Measurements from ENCODE around the gene CXCR3. TPM values are rescaled to one million over a fixed set of nuclear protein-coding genes. Genes with fewer than 3 reads are reported as not detected.

The CXCR3 gene
- total RNA-seq, 1 donor from 2014 or later: 35.2 TPM

GRCh38 chrX:71627588-71628404 is 9.5 kb upstream of the CXCR3 start:
- DNase-seq: no peak
- Mint-ChIP-seq H3K36me3 (ENCODE audit: low read depth) (peaks cover 1% of the 10 kb centered on the region), H3K4me1 (peaks cover 18% of the 10 kb centered on the region), H3K27me3 (no peaks in the 10 kb centered on the region), H3K4me3 (no peak overlapping the region), H3K9me3 (no peaks in the 10 kb centered on the region), H3K27ac (no peak overlapping the region)
- intact Hi-C loops (cut with micrococcal nuclease): no loop called here

GRCh38 chrX:71626576-71626975 is 8.3 kb upstream of the CXCR3 start:
- no peak for DNase-seq
- intact Hi-C loops (cut with micrococcal nuclease): no loop called here
- Mint-ChIP-seq H3K36me3 (ENCODE audit: low read depth) (peaks cover 1% of the 10 kb centered on the region), H3K4me1 (peaks cover 30% of the 10 kb centered on the region), H3K27ac (no peak overlapping the region), H3K9me3 (no peaks in the 10 kb centered on the region), H3K27me3 (no peaks in the 10 kb centered on the region), H3K4me3 (no peak overlapping the region)

GRCh38 chrX:71625471-71625870 is 7.2 kb upstream of the CXCR3 start:
- no peaks in the 10 kb centered on the region for H3K27me3 Mint-ChIP-seq
- intact Hi-C loops (cut with micrococcal nuclease): no loop called here
- H3K27ac Mint-ChIP-seq: no peak overlapping the region
- H3K4me1 Mint-ChIP-seq: peaks cover 35% of the 10 kb centered on the region
- peaks cover 1% of the 10 kb centered on the region for H3K36me3 Mint-ChIP-seq (ENCODE audit: low read depth)
- H3K9me3 Mint-ChIP-seq: no peaks in the 10 kb centered on the region
- H3K4me3 Mint-ChIP-seq: no peak overlapping the region
- DNase-seq: no peak

DNA sequence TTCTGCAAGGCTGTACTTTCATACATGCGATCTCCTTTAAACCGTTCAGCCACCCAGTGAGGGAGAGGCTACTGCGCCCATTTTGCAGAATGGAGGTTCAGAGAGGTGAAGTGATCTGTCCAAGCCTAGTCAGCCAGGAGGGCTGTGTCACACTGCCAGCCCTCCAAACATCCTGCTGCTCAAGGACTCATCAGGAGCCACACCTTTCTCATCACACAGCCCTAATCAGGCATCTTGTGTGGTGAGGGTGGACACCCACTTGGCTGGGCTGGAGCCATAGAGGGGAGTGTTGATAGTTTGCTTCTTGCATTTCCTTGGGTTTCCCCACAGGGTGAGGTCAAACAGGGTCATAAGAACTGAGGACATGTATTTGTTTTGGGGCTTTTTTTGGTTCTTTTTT is 5.4 kb upstream of the CXCR3 start:
- Mint-ChIP-seq H3K4me1 (peaks cover 46% of the 10 kb centered on the region), H3K9me3 (no peaks in the 10 kb centered on the region), H3K27me3 (no peaks in the 10 kb centered on the region), H3K27ac (peak overlapping the region; percentile 95), H3K4me3 (peak overlapping the region; percentile 76), H3K36me3 (ENCODE audit: low read depth) (peaks cover 3% of the 10 kb centered on the region)
- peak; percentile 71 for DNase-seq
- intact Hi-C loops (cut with micrococcal nuclease): no loop called here

GRCh38 chrX:71622576-71623450 is 4.5 kb upstream of the CXCR3 start:
- no peaks in the 10 kb centered on the region for H3K27me3 Mint-ChIP-seq
- intact Hi-C loops (cut with micrococcal nuclease): no loop called here
- peak overlapping the region; percentile 95 for H3K27ac Mint-ChIP-seq
- H3K4me3 Mint-ChIP-seq: peak overlapping the region; percentile 76
- peak; percentile 86 for DNase-seq
- H3K4me1 Mint-ChIP-seq: peaks cover 53% of the 10 kb centered on the region
- no peaks in the 10 kb centered on the region for H3K9me3 Mint-ChIP-seq
- peaks cover 8% of the 10 kb centered on the region for H3K36me3 Mint-ChIP-seq (ENCODE audit: low read depth)

DNA sequence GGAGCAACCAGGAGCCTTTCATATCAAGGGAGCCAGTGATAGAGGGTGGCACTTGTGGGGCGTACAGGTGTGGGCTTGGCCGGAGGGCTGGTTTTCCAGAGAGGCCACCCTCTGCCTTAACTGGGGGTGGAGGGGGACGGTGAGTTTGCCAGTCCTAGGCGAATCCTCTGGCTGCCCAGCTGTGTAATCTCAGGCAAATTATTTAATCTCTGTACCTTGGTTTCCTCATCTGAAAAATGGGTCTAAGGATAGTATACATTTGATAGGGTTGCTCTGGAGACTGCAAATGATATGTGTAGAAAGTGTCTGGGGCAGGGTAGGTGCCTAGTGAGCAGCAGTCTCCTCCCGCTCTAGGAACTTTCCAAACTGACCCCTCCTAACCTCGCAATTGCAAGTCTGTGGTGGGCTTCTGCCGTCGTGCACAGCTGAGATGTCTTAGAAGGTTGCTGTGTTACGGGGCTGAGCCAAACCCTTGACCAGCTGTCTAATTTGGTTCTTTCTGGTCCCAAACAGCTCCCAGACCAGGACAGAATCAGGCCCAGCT is 3.8 kb upstream of the CXCR3 start:
- H3K27me3 Mint-ChIP-seq: no peaks in the 10 kb centered on the region
- H3K4me3 Mint-ChIP-seq: peak overlapping the region; percentile 76
- no peak for DNase-seq
- H3K9me3 Mint-ChIP-seq: no peaks in the 10 kb centered on the region
- H3K4me1 Mint-ChIP-seq: peaks cover 60% of the 10 kb centered on the region
- H3K36me3 Mint-ChIP-seq (ENCODE audit: low read depth): peaks cover 14% of the 10 kb centered on the region
- peak overlapping the region; percentile 95 for H3K27ac Mint-ChIP-seq
- intact Hi-C loops (cut with micrococcal nuclease): no loop called here

DNA sequence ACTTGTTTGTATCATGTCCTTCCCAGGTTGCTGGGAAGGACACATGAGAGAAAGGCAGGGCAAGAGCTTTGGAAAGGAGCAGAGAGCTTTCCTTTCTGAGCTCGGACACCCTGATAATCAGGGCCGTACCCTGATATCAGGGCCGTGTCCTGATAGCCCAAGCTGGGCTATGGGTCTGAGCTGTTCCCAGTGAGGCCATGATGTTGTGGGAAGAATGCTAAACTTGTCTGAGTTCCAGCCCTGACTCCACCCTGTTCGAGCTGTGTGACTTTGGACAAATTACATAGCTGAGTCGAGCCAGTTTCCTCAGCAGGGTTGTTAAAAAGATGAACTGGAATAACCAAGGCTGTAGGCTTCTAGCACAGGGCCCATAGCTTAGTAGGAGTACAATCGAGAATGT is 3.3 kb upstream of the CXCR3 start:
- H3K4me1 Mint-ChIP-seq: peaks cover 63% of the 10 kb centered on the region
- peak overlapping the region; percentile 26 for H3K4me3 Mint-ChIP-seq
- peaks cover 19% of the 10 kb centered on the region for H3K36me3 Mint-ChIP-seq (ENCODE audit: low read depth)
- H3K9me3 Mint-ChIP-seq: no peaks in the 10 kb centered on the region
- H3K27ac Mint-ChIP-seq: peak overlapping the region; percentile 95
- intact Hi-C loops (cut with micrococcal nuclease): no loop called here
- DNase-seq: no peak
- no peaks in the 10 kb centered on the region for H3K27me3 Mint-ChIP-seq

DNA sequence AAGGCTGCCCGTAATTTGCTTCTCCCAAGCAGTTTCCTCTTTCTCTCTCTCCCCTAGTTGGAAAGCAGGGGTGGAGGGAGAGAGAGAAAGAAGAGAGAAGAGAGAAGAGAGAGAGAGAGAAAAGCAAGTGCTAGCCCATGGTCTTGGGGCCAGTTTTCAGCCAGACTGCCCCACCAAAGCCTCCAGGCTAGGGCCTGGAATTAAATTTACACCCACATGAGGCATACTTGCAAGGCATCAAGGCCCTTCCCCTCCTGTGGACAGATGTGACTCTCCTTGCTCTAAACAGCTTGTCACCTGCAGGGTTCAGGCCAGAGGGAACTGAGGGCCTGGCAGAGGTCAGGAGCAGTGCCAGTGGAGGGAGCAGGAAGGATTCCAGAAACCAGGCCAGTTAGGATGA is 1.7 kb upstream of the CXCR3 start:
- no peaks in the 10 kb centered on the region for H3K9me3 Mint-ChIP-seq
- peak overlapping the region; percentile 97 for H3K27ac Mint-ChIP-seq
- H3K27me3 Mint-ChIP-seq: no peaks in the 10 kb centered on the region
- H3K4me1 Mint-ChIP-seq: peaks cover 70% of the 10 kb centered on the region
- H3K36me3 Mint-ChIP-seq (ENCODE audit: low read depth): peaks cover 31% of the 10 kb centered on the region
- no peak for DNase-seq
- peak overlapping the region; percentile 40 for H3K4me3 Mint-ChIP-seq
- intact Hi-C loops (cut with micrococcal nuclease): loop anchor here (1.0 to 5.0 kb wide), 2 partner anchors 77 to 253 kb away; partner anchors contain the start of gene TAF1

DNA sequence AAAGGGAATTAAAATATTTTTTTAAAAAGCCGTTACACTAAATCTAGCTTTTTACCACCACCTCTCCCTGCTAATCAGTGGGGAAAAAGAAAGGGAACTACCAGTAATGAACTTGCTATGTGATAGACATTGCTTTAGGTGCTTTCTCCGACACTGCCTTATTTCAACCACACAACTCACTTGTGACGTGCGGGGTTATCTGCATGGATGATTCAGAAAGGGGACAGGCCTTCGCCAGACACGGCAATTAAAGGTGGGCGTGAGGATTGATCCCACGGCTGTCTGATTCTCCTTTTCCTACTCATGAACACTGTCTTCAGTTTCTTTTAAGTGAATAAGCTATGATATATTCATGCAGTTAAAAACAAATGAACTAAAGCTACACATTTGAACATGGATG is 882 bp upstream of the CXCR3 start:
- no peaks in the 10 kb centered on the region for H3K9me3 Mint-ChIP-seq
- peak overlapping the region; percentile 97 for H3K27ac Mint-ChIP-seq
- H3K4me1 Mint-ChIP-seq: peaks cover 73% of the 10 kb centered on the region
- intact Hi-C loops (cut with micrococcal nuclease): loop anchor here (1.0 to 5.0 kb wide), 2 partner anchors 76 to 252 kb away; partner anchors contain the start of gene TAF1
- H3K4me3 Mint-ChIP-seq: peak overlapping the region; percentile 94
- peaks cover 36% of the 10 kb centered on the region for H3K36me3 Mint-ChIP-seq (ENCODE audit: low read depth)
- no peaks in the 10 kb centered on the region for H3K27me3 Mint-ChIP-seq
- DNase-seq: peak; percentile 81

DNA sequence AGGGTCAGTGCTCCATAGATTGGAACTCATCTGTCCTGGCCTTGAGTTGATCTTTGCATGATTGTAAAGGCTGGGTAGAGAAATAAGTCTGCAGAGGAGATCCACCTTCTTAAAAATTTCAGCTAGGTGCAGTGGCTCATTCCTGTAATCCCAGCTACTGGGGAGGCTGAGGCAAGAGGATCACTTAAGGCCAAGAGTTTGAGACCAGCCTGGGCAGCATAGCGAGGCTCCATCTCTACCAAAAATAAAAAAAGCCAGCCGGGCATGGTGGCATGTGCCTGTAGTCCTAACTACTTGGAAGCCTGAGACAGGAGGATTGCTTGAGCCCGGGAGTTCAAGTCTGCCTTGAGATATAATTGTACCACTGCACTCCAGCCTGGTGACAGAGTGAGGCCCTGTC is 476 bp upstream of the CXCR3 start:
- Mint-ChIP-seq H3K36me3 (ENCODE audit: low read depth) (peaks cover 36% of the 10 kb centered on the region), H3K27me3 (no peaks in the 10 kb centered on the region), H3K9me3 (no peaks in the 10 kb centered on the region), H3K27ac (peak overlapping the region; percentile 97), H3K4me3 (peak overlapping the region; percentile 94), H3K4me1 (peaks cover 71% of the 10 kb centered on the region)
- no peak for DNase-seq
- intact Hi-C loops (cut with micrococcal nuclease): loop anchor here (1.0 to 5.0 kb wide), 5 partner anchors 20 to 251 kb away; partner anchors contain the start of gene TAF1

GRCh38 chrX:71617742-71618141 is 569 bp downstream of the CXCR3 start:
- intact Hi-C loops (cut with micrococcal nuclease): loop anchor here (1.0 to 5.0 kb wide), 5 partner anchors 11 to 250 kb away; partner anchors contain the start of gene TAF1
- Mint-ChIP-seq H3K4me1 (peaks cover 68% of the 10 kb centered on the region), H3K9me3 (no peaks in the 10 kb centered on the region), H3K4me3 (peak overlapping the region; percentile 94), H3K27me3 (no peaks in the 10 kb centered on the region), H3K27ac (peak overlapping the region; percentile 97), H3K36me3 (ENCODE audit: low read depth) (peaks cover 44% of the 10 kb centered on the region)
- no peak for DNase-seq

GRCh38 chrX:71616672-71617529 is 1.4 kb downstream of the CXCR3 start:
- intact Hi-C loops (cut with micrococcal nuclease): loop anchor here (1.0 to 5.0 kb wide), 2 partner anchors 11 to 250 kb away; partner anchors contain the start of gene TAF1
- H3K4me1 Mint-ChIP-seq: peaks cover 59% of the 10 kb centered on the region
- no peak for DNase-seq
- H3K4me3 Mint-ChIP-seq: peak overlapping the region; percentile 94
- peak overlapping the region; percentile 97 for H3K27ac Mint-ChIP-seq
- no peaks in the 10 kb centered on the region for H3K9me3 Mint-ChIP-seq
- peaks cover 47% of the 10 kb centered on the region for H3K36me3 Mint-ChIP-seq (ENCODE audit: low read depth)
- H3K27me3 Mint-ChIP-seq: no peaks in the 10 kb centered on the region

DNA sequence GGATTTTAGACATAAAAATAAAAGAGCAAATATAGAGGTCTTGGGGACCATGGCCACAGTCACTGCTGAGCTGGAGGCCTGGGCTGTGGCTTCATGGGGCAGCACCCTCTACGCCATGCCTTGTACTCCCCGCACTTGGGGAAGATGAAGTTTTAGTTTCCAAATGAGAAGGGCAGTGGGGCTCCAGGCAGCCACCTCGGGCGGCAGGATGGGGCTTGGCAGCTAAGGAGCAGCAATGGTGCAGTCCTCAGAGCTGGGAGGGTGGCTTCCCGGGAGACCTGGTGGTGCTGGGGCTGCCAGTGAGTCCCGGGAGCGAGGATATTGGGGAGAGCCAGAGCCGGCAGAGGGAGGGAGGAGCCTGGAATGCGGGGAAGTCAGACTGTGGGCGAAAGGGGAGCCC is 2.4 kb downstream of the CXCR3 start:
- peaks cover 56% of the 10 kb centered on the region for H3K36me3 Mint-ChIP-seq (ENCODE audit: low read depth)
- no peaks in the 10 kb centered on the region for H3K9me3 Mint-ChIP-seq
- H3K4me3 Mint-ChIP-seq: peak overlapping the region; percentile 94
- no peak for DNase-seq
- peak overlapping the region; percentile 89 for H3K27ac Mint-ChIP-seq
- intact Hi-C loops (cut with micrococcal nuclease): loop anchor here (5.0 kb wide), 1 partner anchor 249 kb away; the partner anchor contains the start of gene TAF1
- no peaks in the 10 kb centered on the region for H3K27me3 Mint-ChIP-seq
- H3K4me1 Mint-ChIP-seq: peaks cover 58% of the 10 kb centered on the region
